Measurements from ENCODE around the gene RGS1.
"Not testable (repeated sequence)": the region's sequence is repeated elsewhere in the genome, so short reads cannot be mapped to it uniquely, and the experiment has no call there.

The RGS1 gene

DNA sequence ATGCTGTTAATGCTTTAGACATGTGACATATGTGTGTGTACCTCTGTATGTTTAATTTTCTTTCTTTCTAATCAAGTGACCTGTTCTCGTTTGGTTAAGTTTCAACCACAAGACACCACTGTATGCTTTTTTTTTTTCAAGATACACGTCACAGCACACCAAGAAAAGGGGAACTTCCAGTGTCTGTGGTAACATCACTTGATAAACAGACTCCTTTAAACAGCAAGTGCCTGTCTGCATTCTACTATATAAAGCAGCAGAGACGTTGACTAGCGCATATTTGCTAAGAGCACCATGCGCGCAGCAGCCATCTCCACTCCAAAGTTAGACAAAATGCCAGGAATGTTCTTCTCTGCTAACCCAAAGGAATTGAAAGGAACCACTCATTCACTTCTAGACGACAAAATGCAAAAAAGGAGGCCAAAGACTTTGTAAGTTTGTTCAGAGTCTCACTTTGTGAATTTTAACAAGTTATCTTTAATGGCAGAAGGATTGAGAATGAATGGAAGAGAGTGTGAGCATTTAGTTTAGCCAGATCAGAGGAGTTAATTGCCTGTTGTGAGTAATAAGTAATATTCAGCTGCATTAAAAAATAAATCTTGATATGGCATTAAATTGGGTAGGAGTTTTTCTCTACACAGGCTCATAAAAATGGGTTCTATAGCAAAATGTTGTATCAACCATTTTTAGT, at the start of gene RGS1:
TSS of gene RGS1 (plus strand) at position 275 of the 691 bp plus-strand sequence. CDS start at position 295, 20 bp downstream.
- DNase-seq: no peak

- DNase-seq: no peak
Observed at GRCh38 chr1:192527111-192527795, 48.3 kb upstream of the RGS1 start.

GRCh38 chr1:192527950-192528349, 47.6 kb upstream of the RGS1 start:
- no peak for DNase-seq

DNA sequence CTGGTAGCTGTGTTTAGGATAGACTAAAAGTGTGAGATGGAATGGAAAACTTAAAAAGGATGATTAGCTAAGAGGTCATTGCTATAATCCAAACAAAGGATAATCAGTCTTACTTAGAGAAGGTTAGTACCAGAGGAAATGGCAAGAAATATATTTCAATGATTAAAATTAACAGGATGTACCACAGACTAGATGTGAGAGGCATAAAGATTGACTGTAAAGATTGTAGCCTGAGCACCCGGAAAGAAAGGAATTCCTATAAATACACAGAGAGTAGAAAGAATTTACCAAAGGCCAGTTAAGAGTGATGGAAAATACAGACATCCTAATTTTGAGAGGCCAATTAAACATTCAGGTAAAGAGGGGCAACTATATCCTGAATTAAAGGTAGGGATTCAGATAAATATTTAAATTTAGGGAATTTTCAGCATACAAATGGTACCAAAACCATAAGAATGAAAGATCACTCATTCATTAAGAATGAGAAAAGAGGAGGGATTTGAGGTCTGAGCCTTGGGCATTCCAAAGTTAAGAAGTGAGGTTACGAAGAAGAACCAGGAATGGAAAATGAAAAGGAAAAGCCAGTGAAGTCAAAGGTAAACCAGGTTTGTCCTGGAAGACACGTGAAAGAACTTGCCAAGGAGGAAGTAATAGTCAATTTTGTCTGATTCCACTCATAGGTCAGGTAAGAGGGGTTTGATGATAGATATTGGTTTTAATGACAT, 46.4 kb upstream of the RGS1 start:
- no peak for DNase-seq

DNA sequence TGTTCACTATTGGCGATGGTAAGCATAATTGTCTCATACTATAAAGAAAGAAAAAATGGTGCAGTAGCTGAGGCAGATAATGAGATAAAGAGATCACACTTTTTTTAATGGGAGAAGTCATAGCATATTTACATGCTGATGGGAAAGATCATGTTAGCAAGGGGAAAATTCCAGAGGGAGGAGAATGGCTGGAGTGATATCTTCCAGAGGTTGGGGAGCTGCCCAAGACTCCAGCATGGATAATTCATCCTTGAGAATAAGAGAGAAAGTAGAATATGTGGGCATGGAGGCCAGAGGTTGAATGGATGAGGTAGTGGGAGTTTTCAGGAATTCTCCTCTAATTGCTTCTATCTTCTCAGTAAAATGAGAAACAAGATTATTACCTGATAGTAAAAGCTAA, 45.8 kb upstream of the RGS1 start:
- no peak for DNase-seq

DNA sequence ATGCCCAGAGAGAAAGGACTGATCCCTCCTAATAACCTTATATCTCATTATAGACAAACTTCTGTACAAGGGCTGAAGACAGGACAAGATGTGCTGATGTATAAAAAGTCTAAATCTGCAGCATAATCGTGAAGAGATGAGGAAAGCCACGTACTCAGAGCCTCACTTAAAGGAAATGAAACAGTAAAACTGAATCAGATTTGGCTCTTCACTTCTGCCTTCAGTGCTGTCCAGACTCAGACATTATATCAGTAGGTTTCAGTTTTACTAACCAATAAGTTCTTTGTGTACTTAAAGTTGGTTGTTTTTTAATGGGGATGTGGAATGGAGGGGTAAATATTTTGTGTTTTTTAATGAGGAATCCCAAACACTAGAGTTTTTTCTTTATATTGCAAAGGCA, 45.3 kb upstream of the RGS1 start:
- no peak for DNase-seq

DNA sequence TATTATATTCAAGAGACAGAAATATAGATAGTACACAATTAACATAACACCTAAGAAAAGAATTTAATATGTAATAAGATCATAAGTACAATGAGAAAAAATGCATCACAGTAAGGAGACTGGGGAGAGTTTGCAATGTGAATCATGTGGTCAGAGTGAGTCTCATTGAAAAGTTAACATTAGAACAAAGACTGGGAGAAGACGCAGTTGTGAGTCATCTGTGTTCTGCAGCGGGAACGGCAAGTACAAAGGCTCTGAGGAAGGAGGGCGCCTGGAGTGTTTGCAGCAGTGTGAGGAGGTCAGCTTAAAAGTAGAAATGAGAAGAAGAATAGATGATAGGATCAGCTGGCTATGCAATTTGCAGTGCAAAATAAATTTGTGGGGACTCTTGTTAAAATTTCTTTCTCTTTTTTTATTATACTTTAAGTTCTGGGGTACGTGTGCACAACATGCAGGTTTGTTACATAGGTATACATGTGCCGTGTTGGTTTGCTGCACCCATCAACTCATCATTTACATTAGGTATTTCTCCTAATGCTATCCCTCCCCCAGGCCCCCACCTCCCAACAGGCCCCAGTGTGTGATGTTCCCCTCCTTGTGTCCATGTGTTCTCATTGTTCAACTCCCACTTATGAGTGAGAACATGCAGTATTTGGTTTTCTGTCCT, 44.4 kb upstream of the RGS1 start:
- not testable (repeated sequence) for DNase-seq

DNA sequence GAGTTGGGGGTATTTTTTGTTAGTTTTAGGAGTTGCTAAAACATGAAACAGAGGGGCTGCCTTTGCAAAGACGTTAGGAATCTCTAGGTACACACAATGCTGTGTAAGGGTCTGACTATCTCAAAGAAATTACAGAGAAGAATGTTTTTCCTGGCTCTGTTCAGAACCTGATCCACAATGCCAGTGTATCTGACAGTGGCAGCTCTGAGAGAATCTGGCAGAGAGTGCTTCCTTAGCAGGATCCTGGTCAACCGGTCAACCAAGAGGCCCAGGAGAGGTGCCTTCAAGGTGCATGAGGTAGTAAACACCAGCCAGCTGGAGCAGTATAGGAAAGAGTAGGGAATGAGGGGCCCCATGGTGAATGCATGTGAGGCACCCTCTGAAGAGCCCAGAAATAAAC, 40.9 kb upstream of the RGS1 start:
- no peak for DNase-seq

- no peak for DNase-seq
Observed at GRCh38 chr1:192535916-192536664, 39.5 kb upstream of the RGS1 start.

GRCh38 chr1:192538407-192539296, 36.9 kb upstream of the RGS1 start:
- DNase-seq: no peak

DNA sequence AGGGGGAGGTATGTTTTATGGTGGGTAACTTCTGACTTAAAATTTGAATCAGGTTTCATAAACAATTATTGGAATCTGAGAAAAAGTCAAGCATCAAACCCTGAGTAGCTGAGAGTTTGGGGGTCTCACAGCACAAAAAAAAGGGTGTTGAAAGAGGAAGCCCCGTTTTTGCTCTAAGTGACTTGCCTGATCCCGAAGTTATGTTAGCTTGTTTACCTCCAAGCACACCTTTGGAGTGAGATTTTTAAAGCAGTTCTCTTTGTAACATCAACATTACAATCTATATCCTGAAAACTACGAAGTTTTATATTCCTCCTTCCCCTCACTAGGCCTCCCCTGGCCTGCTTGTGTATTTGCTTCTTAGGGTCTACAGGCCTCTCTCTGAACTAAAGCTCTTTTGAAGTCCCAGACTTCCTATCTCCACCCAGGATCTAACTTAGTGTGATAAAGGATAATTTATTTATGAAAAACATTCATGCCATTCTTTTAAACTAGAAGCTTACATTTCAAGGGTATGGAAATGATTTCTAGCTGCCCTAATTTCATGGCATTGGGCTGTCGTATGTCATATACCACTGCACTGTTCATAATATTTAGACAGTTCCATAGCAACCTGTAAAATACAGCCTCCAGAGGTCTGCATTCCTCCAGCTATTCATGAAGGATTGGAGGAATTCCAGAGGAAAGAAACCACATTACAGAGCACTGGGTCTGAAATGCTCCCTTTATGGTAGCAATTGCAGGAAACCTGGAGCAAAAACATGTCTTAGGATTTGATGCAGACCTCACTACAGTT, 36.1 kb upstream of the RGS1 start:
- DNase-seq: no peak

DNA sequence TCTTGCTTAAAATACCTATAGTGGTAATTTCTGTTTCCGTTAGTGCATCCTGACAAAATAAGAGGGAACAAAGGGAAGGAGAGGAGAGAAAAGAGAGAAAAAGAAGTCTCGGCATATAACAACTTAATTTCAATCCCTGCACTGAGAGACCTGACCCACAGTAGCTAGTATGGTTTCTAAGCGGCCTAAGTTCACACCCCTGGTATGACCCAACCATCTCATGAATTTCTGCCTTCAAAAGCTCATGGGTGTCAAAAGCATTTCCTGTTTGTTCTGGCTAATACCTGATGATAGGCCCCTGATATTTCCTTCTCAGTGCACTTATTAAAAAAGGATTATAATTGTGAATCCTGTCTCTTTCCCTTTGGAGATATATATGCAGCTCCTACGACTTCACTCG, 32.1 kb upstream of the RGS1 start:
- no peak for DNase-seq

DNA sequence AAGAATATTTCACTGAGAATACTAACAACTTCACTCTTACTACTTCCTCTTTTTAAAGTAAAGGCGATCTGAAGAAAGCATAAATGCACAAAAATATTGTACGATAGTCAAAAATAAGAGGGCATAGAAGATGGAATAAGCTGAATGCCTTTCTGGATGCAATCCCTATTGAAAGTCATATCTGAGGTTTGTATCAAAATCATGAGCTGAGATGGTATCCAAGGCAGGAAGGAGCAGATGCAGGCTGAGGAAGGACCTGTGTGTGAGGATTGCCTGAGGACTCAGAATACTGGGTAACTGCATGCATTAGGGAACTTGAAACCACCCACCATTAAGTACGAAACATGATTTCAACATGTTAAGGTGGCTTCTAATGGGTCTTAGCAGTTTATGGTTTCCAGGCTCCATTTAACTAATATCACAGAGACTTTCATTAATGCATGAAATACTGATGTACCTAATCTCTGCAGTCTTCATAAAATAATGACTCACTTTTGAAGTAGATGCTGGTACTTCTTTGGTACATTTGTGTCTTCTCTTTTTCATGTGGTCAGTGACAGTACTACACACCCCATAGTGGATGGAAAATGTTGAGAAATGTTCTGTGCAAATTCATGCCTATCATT, 29.6 kb upstream of the RGS1 start:
- DNase-seq: no peak

GRCh38 chr1:192546596-192547190, 28.9 kb upstream of the RGS1 start:
- DNase-seq: no peak

DNA sequence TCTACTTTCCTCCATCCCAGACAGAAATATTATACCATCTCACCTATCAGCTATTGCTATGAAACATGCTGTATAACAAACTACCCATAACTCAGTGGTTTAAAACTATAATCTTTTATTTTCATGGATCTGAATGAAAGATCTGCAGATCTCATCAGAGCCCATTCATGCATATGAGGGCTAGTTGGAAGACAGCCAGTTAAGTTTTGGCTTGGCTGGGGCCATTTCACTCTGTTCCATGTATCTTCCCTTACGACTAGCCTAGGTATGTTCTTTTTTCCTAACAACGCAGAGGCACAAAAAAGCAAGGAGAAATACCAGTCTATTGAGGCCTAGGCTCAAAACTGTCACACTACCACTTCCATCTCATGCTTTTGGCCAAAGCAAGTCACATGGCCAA, 28.1 kb upstream of the RGS1 start:
- DNase-seq: no peak

- DNase-seq: no peak
Observed at GRCh38 chr1:192549937-192550336, 25.6 kb upstream of the RGS1 start.

GRCh38 chr1:192550922-192551534, 24.5 kb upstream of the RGS1 start:
- DNase-seq: no peak

DNA sequence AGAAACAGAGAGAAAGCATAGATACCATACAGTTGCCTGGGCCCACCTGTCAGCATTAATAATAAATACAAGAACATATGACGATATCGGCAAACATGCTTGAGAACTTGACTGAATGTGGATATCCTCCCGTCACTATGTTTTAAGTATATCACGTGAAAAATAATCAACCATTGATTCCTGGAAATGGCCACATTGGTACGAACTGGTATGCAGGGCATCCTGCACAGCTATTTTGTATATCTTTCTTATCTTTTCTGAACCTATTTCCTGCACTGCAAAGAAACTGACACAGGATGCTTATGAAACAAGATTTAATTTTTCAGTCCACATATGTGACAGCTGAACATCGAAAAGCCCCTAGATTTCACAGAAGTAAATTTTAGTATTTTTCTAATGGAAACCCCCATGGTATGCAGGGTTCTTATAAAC, 22.8 kb upstream of the RGS1 start:
- DNase-seq: no peak

GRCh38 chr1:192553741-192554140, 21.8 kb upstream of the RGS1 start:
- no peak for DNase-seq
